SHP77 (cell line): ENCODE data around the gene U2AF1L4.
A peak's percentile ranks its signal among the peaks of the same experiment; 100 is the strongest.

Experiments used
- DNase-seq, 2 experiments: peaks; one replicate each; lab custom pipeline; 2025; lab: John Stamatoyannopoulos, UW

Gene U2AF1L4

GRCh38 chr19:35757231-35757748, 12.1 kb upstream of the U2AF1L4 start:
- peak; percentile 16 to 74 for DNase-seq

GRCh38 chr19:35756377-35757230, 11.4 kb upstream of the U2AF1L4 start, which contains the start of gene HSPB6:
TSS of gene HSPB6 (minus strand) at chr19:35757029. CDS start at chr19:35757008, 21 bp downstream.
- peak; percentile 12 to 59 for DNase-seq

- no peak for DNase-seq
Observed at GRCh38 chr19:35755550-35756376, 10.5 kb upstream of the U2AF1L4 start.

- no peak for DNase-seq
Observed at GRCh38 chr19:35755131-35755549, 9.9 kb upstream of the U2AF1L4 start.

- no peak for DNase-seq
Observed at GRCh38 chr19:35754370-35755130, 9.3 kb upstream of the U2AF1L4 start.

- DNase-seq: no peak
Observed at GRCh38 chr19:35753634-35754369, 8.6 kb upstream of the U2AF1L4 start.

GRCh38 chr19:35752746-35753350, 7.6 kb upstream of the U2AF1L4 start:
- no peak for DNase-seq

GRCh38 chr19:35751839-35752745, 6.9 kb upstream of the U2AF1L4 start:
- DNase-seq: no peak

GRCh38 chr19:35750167-35750566, 4.9 kb upstream of the U2AF1L4 start:
- DNase-seq: no peak

GRCh38 chr19:35748106-35749020, 3.1 kb upstream of the U2AF1L4 start, which contains the start of gene LIN37:
TSS of gene LIN37 (plus strand) at chr19:35748576. CDS start at chr19:35748725, 149 bp downstream.
- DNase-seq: peak; percentile 99

GRCh38 chr19:35746531-35746930, 1.3 kb upstream of the U2AF1L4 start:
- DNase-seq: no peak

GRCh38 chr19:35746087-35746462, 857 bp upstream of the U2AF1L4 start:
- no peak for DNase-seq

- DNase-seq: peak; percentile 94 to 97
Observed at GRCh38 chr19:35744430-35745327, 539 bp downstream of the U2AF1L4 start.

- DNase-seq: no peak
Observed at GRCh38 chr19:35743640-35744429, 1.4 kb downstream of the U2AF1L4 start.

GRCh38 chr19:35742121-35742724, 3.0 kb downstream of the U2AF1L4 start, which contains the start of gene IGFLR1:
TSS of gene IGFLR1 (minus strand) at chr19:35742452. CDS start at chr19:35741180, 1,272 bp downstream.
- DNase-seq: no peak

GRCh38 chr19:35741203-35741515, 4.1 kb downstream of the U2AF1L4 start:
- no peak for DNase-seq
